GM18508 (cell line): ENCODE measurements around the gene PPP3CB.

Source experiments
- ATAC-seq: cut with Tn5 transposase; IDR thresholded peaks from one replicate; pipeline ENCODE4 v1.9.1; 2021; ENCODE audit warnings: moderate number of reproducible peaks; ENCODE audit not compliant: insufficient read depth, unreplicated experiment

The PPP3CB gene

GRCh38 chr10:73486601-73487000 is 9.2 kb downstream of the PPP3CB start:
- no peak for ATAC-seq

DNA sequence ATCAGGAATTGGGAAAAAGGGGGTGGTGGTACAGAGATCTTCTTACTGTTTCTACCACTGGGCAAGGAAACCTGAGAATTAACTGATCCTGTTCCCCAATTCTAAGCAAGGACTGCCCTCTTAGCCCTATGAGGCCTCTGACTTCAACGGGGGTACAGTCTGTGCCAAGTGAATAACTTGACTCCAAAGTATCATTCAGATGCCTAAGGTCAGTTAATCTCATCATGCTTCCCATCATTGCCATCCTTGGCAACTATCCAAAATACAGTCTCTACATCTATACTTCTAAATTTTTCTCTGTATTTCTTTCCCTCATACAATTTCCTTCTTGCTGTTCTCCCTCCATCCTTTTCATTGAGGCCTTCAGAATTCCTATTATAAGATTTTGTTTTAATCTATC is 10.5 kb downstream of the PPP3CB start:
- ATAC-seq: no peak

DNA sequence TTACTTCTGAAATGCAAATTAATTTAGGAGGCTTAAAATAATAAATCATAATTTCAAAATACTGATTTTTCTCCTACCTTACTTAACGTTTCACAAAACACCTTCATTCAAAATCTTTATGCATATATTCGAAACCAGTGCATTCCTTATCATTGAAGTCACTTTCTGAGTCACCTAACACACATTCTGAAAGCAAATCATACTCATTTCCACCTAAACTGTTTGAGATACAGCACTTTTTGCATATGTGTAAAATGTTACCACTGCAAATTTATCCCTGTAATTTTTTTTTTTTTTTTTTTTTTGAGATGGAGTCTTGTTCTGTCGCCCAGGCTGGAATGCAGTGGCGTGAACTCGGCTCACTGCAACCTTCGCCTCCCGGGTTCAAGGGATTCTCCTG is 15.7 kb downstream of the PPP3CB start:
- ATAC-seq: no peak

GRCh38 chr10:73478636-73479035 is 17.2 kb downstream of the PPP3CB start:
- ATAC-seq: no peak

DNA sequence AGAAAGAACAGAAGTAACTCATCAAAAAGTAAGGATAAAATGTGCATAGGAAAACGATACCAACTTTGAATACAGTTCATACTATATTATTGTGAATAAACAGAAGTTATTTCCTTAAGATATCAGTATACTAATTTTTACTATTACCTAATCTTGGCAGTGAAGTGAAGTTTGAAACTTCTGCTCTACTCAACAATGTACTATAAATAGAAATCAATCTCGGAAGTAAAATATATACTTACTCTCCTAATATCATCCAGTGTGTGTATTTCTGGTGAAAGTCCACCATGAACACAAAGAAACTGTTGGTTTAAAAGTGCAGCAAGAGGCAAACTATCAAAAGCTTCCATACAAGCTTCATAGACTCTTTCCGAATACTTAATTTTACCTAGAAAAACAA is 24.6 kb downstream of the PPP3CB start:
- no peak for ATAC-seq

DNA sequence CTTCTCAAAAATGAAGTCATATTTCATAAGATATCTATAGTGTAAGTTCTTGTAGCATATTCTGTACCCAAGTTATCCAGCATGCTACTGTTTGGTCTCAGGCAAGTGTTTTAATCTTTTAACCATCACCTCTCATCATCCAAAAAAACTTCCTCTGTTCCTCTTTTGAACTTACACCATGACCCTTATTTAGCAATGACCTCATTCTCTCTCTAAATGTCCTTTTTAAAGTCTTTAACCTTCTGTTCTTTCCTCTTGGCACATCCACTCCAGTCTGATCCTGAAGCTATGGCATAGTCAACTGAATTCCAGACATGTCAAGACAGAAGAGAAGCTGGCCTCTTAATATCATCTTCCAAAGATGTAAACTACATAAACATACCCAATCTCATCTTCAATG is 26.2 kb downstream of the PPP3CB start:
- ATAC-seq: no peak

GRCh38 chr10:73467206-73467605 is 28.6 kb downstream of the PPP3CB start:
- ATAC-seq: no peak

- ATAC-seq: no peak
Observed at GRCh38 chr10:73465978-73466726, 29.7 kb downstream of the PPP3CB start.

DNA sequence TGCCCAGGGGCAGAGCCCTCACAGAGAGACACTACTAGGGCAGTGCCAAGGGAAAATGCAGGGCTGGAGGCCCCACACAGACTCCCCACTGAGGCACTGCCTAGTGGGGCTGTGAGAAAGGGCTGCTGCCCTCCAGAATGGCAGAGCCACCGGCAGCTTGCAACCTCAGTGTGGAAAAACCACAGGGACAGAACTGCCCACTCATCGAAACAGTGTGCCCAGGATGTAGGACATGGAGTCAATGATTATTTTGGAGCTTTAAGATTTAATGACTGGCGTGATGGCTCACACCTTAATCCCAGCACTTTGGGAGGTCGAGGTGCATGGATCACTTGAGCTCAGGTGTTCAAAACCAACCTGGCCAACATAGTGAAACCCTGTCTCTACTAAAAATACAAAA is 34.9 kb downstream of the PPP3CB start:
- ATAC-seq: no peak

DNA sequence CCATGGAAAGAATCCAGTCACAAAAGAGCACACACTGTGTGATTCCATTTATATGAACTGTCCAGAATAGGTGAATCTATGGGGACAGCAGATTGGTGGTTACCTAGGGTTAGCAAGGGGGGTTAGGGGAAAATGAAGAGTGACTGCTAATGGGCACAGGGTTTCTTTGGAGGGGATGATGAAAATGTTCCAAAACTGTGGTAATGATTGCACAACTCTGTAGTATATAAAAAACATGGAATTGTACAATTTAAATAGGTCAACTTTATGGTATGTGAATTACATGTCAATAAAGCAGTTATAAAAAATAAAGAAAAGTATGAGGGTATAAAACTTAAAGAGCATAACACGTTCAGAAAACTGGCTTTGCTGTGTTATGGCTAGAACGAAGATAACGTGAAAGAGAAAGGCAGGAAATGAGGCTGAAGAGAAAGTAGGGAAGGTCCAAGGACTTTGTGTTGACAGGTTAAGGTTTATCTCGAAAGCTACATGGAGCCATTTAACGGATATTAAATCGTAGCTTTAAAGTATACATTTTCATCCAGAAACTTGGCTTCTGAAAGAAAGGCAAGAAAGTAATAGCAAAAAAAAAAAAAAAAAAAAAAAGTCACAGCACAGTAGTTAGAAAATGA is 36.0 kb downstream of the PPP3CB start:
- ATAC-seq: no peak

DNA sequence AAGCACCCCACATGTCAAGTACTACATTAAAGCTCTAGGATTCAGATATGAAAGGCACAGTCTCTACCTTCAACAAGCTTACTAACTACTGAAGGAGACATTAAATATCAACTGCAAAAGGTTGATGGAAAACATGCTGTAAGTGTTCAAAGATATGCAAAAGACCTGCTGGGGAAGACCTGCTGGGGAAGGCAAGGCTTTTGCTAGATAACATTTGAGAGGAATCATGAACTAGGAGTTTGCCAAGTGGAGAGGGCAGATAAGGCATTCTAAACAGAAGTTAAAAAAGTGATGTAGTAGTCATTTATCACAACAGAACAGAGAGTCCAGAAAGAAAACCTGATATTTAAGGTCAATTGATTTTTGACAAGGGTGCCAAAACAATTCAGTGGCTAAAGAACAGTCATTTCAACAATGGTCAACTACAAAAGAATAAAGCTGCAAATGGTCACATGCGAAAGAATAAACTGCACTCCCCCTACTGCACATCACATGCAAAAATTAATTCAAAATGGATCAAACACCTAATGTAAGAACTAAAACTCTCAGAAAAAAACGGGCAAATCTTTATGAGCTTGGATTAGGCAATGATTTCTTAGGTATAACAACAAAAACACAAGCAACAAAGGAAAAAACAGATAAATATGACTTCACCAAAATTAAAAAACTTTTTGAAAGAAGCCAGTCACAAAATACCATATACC is 39.5 kb downstream of the PPP3CB start:
- no peak for ATAC-seq

- ATAC-seq: no peak
Observed at GRCh38 chr10:73449113-73449512, 46.7 kb downstream of the PPP3CB start.

- no peak for ATAC-seq
Observed at GRCh38 chr10:73448384-73448783, 47.4 kb downstream of the PPP3CB start.

GRCh38 chr10:73446926-73447325 is 48.9 kb downstream of the PPP3CB start:
- ATAC-seq: no peak

- no peak for ATAC-seq
Observed at GRCh38 chr10:73444457-73444856, 51.4 kb downstream of the PPP3CB start.

DNA sequence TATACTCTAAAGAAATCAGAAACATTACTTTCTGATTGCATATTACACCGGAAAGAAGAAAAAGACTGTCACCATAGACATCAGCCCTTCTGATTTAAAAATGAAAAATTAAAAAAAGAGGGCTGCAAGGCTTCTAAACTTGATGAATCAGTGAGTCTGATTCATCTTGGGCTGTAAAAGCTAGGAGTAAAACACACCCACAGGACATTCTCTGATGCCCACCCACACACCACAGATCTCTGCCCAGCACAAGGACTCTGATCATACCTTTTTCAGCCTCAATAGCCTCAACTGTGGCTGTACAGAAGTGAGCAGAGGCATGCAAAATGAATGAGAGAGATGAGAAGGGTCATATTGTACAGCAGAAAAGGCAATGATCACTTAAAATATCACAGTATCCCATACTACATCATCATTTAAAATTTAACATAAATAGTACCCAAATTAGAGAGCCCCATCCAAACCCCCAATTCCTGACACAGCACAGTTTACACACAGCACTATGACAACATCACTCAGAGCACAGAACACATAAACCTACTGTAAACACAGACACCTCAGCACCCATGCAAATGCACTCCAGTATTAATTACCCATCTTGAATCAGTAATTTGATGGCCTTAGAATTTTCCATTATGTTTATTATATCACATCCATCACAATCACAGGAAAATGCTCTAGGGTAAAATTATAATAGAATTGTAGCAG is 56.1 kb downstream of the PPP3CB start:
- no peak for ATAC-seq

- ATAC-seq: no peak
Observed at GRCh38 chr10:73439055-73439454, 56.8 kb downstream of the PPP3CB start.

DNA sequence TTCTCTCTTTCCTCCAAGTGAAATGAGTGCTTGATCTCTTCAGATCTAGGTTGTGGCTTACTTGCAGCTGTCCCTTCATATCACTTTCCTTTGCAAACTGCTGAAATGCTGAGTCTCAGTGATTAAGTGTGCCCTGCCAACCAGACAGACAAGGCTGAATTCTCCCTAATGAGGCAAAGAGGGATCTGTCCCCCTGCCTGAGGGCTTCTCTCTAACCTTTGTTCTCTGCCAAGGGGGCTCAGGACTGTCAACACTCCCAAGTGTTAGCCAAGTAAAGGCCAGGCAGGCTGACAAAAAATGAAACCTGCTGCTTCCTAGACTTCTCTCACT is 62.3 kb downstream of the PPP3CB start, which contains the start of gene MSS51:
Gene MSS51, minus strand, starts transcription at position 24 of the 330 bp plus-strand sequence. CDS start 5,277 bp downstream, outside the sequence.
- ATAC-seq: no peak

DNA sequence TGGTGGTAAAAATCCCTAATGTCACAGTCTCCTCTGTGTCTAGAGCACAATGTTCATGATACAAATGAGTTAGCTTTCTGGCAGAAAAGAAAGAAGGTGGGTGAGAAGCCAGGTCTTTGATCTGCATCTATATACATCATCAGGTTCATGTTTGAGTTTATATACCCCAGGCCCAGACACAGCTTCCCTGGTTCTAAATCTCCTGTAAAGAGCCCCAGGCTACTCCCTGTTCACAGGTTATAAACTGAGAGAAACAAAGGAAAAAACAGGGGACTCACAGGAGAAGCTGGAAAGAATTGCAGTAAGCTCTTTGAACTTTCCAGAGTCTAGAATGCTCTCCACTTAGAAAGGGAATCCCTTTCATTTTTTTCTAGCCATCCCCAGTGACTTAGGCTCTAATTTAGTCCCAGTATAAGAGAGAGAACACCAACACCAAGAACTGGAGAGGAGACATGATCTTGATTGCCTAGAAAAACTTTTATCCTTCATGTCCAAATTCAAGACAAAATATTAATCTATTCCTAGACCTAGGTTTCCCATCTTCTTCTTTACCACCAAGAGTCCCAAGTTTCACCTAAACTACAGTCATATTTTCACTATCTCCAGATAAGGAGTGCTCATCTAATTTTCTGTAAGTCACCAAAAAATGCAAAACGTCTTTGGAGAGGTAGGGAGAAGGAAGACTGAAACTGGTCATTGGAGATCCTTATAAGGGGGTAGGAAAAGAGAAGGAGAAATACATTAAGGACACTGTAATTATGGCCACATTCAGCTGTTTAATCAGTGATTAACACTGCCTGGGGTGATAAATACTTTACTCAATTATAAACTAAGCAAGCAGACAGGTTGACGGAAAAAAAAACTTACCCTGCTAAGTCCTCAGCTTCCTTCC is 62.9 kb downstream of the PPP3CB start:
- ATAC-seq: no peak

GRCh38 chr10:73426318-73426717 is 69.5 kb downstream of the PPP3CB start:
- no peak for ATAC-seq
